HUES48 (cell line): ENCODE measurements around the gene STAC2.

Source experiments
- H3K27ac ChIP-seq: one replicate; pipeline ENCODE4 v1.7.0; 2013; ENCODE audit warnings: low read depth, low read length, inconsistent platforms
- H3K27me3 ChIP-seq: 2 replicates; pipeline ENCODE4 v1.6.1; 2013; ENCODE audit warnings: mild to moderate bottlenecking, low read length; ENCODE audit not compliant: control insufficient read depth, insufficient read depth
- H3K36me3 ChIP-seq: 2 replicates; pipeline ENCODE4 v1.6.1; 2013; ENCODE audit warnings: low read length; ENCODE audit not compliant: control insufficient read depth, insufficient read depth
- H3K4me1 ChIP-seq: 2 replicates; pipeline ENCODE4 v1.6.1; 2013; ENCODE audit warnings: mild to moderate bottlenecking, low read length; ENCODE audit not compliant: control insufficient read depth, insufficient read depth
- H3K4me3 ChIP-seq: 2 replicates; pipeline ENCODE4 v1.5.1; 2013; ENCODE audit warnings: mild to moderate bottlenecking, low read depth, low read length
- H3K9ac ChIP-seq: 2 replicates; pipeline ENCODE4 v1.6.1; 2013; ENCODE audit warnings: mild to moderate bottlenecking, low read depth, low read length, moderate library complexity
- H3K9me3 ChIP-seq: 2 replicates; pipeline ENCODE4 v1.6.1; 2013; ENCODE audit warnings: low read length; ENCODE audit not compliant: control insufficient read depth, insufficient read depth

Gene STAC2

DNA sequence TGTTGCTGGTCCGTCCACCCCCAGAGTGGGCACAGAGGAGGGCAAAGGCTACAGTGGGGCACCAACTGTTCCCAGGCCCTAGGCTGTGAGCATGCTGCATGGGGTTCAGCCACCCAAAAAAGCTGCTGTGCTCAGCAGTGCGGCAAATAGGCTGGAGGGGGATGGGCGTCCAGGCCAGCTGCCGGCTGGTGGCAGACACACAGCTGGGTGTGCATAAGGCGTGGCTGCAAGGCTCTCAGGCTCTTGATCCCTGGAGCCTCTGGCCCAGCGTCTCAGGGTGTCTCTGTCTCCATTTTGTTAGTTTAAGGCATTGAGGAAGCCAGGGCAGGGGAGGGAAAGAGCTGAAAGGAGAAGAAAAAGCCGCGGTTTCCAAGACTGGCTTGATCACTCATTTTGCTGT is 16.9 kb downstream of the STAC2 start:
- Histone ChIP-seq H3K27ac (no peak overlapping the region), H3K9ac (no peak overlapping the region), H3K4me3 (no peak overlapping the region), H3K4me1 (peaks cover 15% of the 10 kb centered on the region), H3K9me3 (no peaks in the 10 kb centered on the region), H3K36me3 (peaks cover 14% of the 10 kb centered on the region), H3K27me3 (peaks cover 4% of the 10 kb centered on the region; the same call in 1 of the 2 replicates)

DNA sequence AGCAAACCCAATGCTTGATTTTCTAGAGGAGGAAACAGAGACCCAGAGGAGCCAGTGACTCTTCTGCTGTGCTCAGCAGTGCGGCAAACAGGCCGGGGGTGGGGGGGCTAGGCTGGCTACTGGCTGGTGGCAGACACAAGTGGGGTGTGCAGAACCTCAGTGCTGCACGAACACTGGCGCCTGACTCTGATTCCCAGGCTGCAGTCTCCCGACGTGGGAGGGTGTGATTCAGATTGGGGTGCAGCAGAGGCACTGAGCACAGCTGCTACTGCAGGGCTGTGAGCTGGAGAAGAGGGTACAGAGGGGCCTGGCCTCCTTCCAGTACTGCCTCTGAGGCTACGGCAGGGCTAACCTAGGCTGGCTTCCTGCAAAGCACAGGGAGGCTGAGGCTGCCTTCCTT is 17.6 kb downstream of the STAC2 start:
- peaks cover 22% of the 10 kb centered on the region for H3K36me3 ChIP-seq
- H3K27me3 ChIP-seq, result peaks cover 4% of the 10 kb centered on the region; the same call in 1 of the 2 replicates
- no peaks in the 10 kb centered on the region for H3K9me3 ChIP-seq
- no peak overlapping the region for H3K4me3 ChIP-seq
- no peak overlapping the region for H3K27ac ChIP-seq
- no peak overlapping the region for H3K9ac ChIP-seq
- peaks cover 15% of the 10 kb centered on the region for H3K4me1 ChIP-seq

DNA sequence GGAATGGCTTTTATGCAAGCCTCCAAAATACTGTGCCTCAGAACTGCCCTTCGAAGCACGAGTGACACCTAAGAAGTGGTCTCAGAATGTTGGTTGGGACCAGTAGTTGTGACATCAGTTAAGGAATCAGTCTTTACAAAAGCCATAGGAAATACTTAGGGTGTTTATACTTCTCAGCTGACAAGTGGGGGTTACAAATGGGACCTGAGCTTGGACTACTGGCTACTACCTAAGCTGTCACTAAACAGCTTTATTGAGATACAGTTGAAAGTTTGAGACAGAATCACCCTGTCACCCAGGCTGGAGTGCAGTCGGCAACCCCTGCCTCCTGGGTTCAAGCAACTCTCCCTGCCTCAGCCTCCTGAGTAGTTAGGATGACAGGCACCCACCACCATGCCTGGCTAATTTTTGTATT is 20.6 kb downstream of the STAC2 start:
- H3K27ac ChIP-seq, result no peak overlapping the region
- peaks cover 20% of the 10 kb centered on the region for H3K4me1 ChIP-seq
- peaks cover 45% of the 10 kb centered on the region for H3K36me3 ChIP-seq

DNA sequence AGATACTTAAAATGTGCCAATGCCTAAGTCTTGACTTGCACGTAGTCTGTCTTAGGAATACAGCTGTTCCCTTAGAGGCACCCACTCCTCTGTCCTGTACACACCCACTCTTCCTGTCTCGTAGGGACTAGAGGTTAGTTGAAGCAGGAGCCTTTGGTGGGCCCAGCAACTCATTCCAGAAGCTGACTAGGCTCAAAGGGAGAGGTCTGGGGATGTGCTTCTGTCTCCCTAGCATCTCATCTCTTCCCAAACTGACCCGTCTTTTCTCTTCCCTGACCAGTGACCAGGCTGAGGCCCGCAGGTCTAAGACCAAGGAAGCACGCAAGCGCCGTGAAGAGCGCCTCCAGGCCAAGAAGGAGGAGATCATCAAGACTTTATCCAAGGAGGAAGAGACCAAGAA is 21.5 kb downstream of the STAC2 start:
- Histone ChIP-seq H3K4me1 (peaks cover 16% of the 10 kb centered on the region), H3K36me3 (peaks cover 45% of the 10 kb centered on the region), H3K27me3 (no peaks in the 10 kb centered on the region; the same call in 1 of the 2 replicates), H3K27ac (no peak overlapping the region), H3K9ac (no peak overlapping the region), H3K9me3 (no peaks in the 10 kb centered on the region), H3K4me3 (no peak overlapping the region)

More for the DNA sequence above, 20.6 kb downstream of the STAC2 start:
- H3K27me3 ChIP-seq, result peaks cover 3% of the 10 kb centered on the region; the same call in 1 of the 2 replicates
- H3K9ac ChIP-seq, result no peak overlapping the region
- H3K4me3 ChIP-seq, result no peak overlapping the region
- H3K9me3 ChIP-seq, result no peaks in the 10 kb centered on the region

DNA sequence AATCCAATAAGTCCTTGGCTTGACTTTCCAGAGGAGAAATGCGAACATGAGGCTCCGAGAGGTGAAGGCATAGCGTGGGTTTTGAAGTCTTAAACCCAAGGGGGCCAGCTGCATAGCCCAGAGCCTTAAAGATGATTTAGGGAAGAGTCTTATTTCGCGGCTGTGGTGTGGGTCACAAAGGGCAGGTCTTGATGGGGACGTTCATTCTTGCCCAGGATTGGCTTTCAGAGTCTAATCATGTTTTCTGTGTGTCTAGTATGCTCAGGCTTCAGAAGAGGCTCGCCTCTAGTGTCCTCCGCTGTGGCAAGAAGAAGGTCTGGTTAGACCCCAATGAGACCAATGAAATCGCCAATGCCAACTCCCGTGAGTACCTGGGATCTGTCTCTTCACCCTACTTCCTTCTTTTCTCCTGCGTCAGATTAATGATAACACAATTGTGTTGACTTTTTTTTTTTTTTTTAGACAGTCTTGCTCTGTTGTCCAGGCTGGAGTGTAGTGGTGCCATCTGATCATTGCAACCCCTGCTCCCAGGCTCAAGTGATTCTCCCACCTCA is 24.7 kb downstream of the STAC2 start:
- Histone ChIP-seq H3K36me3 (peaks cover 45% of the 10 kb centered on the region), H3K4me1 (peaks cover 16% of the 10 kb centered on the region), H3K4me3 (peak overlapping the region; percentile 92), H3K27ac (peak overlapping the region; percentile 95), H3K27me3 (no peaks in the 10 kb centered on the region), H3K9me3 (no peaks in the 10 kb centered on the region), H3K9ac (peak overlapping the region; percentile 100)

DNA sequence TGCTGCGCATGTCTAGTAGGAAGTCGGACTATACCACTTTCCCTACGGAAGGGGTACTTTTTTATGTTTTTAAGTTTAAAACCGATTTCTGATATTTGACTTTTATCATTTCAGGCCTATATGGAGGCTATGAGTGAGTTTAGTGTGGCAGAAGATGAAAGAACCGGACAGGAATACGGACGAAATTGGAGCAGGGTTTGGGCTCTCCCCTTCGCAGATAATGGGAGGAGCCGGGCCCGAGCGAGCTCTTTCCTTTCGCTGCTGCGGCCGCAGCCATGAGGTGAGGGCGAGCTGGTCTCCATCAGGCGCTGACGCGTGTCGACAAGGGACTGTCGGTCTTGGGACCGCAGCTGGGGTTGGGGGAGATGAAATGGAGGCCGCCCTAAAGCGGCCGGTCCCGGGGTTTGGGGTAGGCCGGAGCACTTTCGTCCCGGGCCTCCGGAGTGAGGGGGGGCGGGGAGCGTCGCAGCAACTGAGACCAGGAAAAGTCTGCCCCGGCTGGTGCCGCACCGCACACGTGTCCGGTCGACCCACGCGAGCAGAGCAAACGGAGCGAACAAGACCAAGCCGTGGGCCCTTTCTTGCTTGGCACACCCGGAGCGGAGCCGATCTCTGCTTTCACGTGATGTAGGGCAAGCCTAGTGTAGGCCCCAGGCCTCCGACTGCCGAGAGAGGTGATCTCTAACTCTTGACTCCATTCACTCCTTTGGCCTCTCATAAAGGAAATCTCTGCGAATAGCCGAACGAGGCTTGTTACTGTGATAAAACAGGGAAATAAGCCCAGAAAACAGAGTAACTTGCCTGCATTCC is 25.5 kb downstream of the STAC2 start, which contains the start of gene RPL19:
Gene RPL19 (plus strand): TSS at position 214 of the 810 bp plus-strand sequence. CDS start 62 bp downstream, at position 276.
- Histone ChIP-seq H3K9me3 (no peaks in the 10 kb centered on the region), H3K36me3 (peaks cover 45% of the 10 kb centered on the region), H3K27me3 (no peaks in the 10 kb centered on the region), H3K4me3 (peak within 1 kb of the TSS; percentile 92), H3K9ac (peak within 1 kb of the TSS; percentile 100), H3K27ac (peak within 1 kb of the TSS; percentile 95), H3K4me1 (peaks cover 23% of the 10 kb centered on the region)

DNA sequence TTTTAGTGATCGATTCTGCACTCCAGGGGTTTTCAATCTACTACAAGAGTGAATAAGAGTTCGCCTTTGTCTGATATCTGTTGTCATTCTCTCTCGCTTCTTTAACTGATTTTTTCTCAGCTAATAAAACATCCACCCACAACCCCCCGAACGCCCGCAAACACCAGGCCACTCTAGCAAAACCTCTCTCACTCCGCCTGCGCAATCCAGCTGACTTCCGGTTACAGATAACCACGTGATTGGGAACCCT is 26.0 kb downstream of the STAC2 start:
- no peaks in the 10 kb centered on the region for H3K27me3 ChIP-seq

DNA sequence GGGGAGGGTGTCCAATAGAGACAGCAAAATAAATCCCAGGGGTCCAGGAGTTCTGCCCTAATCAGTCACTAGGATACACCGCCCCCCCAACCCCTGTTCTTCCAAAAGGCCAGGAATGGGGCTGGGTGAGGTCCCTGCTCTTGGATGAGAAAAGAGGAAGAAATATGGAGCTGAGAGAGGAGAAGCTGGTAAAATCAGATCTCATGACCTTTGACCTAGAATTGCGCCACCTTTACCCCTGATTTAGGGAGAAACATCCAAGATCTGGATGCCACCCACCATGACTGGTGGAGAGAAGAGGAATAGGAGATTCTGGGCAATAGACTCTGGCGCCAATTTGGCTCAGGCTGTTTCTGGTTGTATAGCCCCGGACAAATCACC is 27.6 kb downstream of the STAC2 start:
- Histone ChIP-seq H3K27me3 (no peaks in the 10 kb centered on the region), H3K4me1 (peaks cover 30% of the 10 kb centered on the region), H3K4me3 (peak overlapping the region; percentile 81), H3K36me3 (peaks cover 35% of the 10 kb centered on the region), H3K9ac (no peak overlapping the region; the same call in 1 of the 2 replicates), H3K9me3 (no peaks in the 10 kb centered on the region), H3K27ac (peak overlapping the region; percentile 78)

More for the DNA sequence above, 26.0 kb downstream of the STAC2 start:
- no peaks in the 10 kb centered on the region for H3K9me3 ChIP-seq
- peak overlapping the region; percentile 100 for H3K9ac ChIP-seq
- H3K4me1 ChIP-seq, result peaks cover 28% of the 10 kb centered on the region
- H3K36me3 ChIP-seq, result peaks cover 39% of the 10 kb centered on the region
- peak overlapping the region; percentile 95 for H3K27ac ChIP-seq
- H3K4me3 ChIP-seq, result peak overlapping the region; percentile 92

DNA sequence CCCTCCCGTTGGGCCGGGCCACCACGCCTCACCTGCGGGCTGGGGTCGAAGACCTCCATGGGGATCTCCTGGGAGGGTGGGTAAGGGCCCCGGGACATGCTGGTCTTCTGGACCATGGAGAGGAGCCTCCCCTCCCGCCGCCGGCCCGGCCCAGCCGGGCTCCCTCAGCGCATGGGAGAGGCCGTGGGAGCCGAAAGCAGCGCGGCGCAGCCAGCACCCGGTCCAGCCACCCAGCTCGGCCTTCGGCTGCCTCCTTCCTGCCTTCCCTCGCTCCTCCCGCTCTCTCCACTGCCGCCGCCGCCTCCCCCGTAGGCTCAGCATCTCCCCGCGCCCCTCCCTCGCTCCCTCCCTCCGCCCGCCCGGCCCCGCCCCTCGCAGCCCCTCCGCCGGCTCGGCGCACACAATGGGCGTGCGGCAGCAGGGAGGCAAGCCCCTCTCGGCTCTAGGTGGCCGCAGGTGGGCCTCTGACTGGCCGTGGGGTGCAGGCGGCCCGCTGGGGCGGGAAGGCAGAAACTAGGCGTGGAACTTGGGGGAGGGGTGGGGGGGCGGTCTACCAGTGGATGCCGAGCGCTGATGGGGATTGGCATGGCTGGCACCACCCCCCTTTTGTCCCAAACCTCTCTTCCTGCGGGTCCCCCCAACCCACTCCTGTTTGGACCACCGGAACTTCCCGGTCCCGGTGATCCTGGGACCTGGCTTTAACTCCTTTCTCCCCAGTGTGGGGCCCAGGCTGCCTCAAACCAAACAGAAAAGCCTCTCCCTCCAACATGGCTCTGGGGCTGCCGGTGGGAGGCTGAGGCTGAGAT is 28.2 kb downstream of the STAC2 start, which contains the start of gene CACNB1:
Gene CACNB1 (minus strand): TSS at position 290 of the 806 bp plus-strand sequence. CDS start 174 bp downstream, at position 116.
- Histone ChIP-seq H3K4me1 (peaks cover 30% of the 10 kb centered on the region), H3K4me3 (peak within 1 kb of the TSS; percentile 81), H3K9me3 (no peaks in the 10 kb centered on the region), H3K9ac (no peak within 1 kb of the TSS; the same call in 1 of the 2 replicates), H3K27me3 (no peaks in the 10 kb centered on the region), H3K27ac (peak within 1 kb of the TSS; percentile 78), H3K36me3 (peaks cover 35% of the 10 kb centered on the region)

DNA sequence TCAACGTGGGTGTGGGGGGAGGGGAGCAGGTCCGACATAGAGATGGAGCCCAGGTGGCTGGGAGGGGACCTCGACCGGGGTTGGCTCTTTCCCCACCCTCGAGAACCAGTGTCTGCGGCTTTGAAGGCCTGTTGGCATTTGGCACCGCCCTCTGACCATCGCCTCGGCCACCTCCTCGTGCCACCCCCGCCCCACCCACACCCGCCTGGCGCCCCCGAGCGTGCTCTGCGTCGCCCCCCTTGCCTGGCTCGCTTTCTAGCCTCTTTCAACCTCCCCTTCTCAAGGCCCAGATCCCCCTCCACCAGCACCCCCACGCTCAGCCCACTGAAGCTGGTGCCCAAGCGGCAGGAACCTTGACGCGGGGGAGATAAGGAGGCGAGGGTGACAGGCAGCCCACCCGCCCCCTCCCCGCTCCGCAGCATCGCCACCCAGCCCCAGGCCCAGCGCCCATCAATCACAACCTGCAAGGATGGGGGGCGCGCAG is 28.9 kb downstream of the STAC2 start:
- H3K27ac ChIP-seq, result no peak overlapping the region
- no peak overlapping the region for H3K9ac ChIP-seq
- peaks cover 35% of the 10 kb centered on the region for H3K36me3 ChIP-seq
- no peaks in the 10 kb centered on the region for H3K9me3 ChIP-seq
- peaks cover 30% of the 10 kb centered on the region for H3K4me1 ChIP-seq
- H3K4me3 ChIP-seq, result peak overlapping the region; percentile 81
- no peaks in the 10 kb centered on the region for H3K27me3 ChIP-seq
